Common myeloid progenitor, CD34-positive (primary cell): ENCODE data around the gene TAOK2. TPM values are rescaled to one million over a fixed set of nuclear protein-coding genes. Genes with fewer than 3 reads are reported as not detected.

Source experiments
- CTCF ChIA-PET: fragments of 350-600 bp; sonication (Branson Sonifier 250); formaldehyde crosslinking; loops from one replicate; lab custom pipeline; 2021; ENCODE audit warnings: antibody characterized with exemption; lab: Charles Lee
- POLR2A ChIA-PET: fragments of 350-600 bp; sonication (Branson Sonifier 250); formaldehyde crosslinking; loops from one replicate; lab custom pipeline; 2021; ENCODE audit warnings: antibody characterized with exemption; lab: Charles Lee
- DNase-seq, 3 donors: peaks; one replicate each; pipeline versions ENCODE4 v3.0.0 to v3.0.0-alpha.2; 2013
- H3K27ac ChIP-seq, 2 experiments: 1 replicate in 1 of 2; 2 replicates in 1 of 2; pipeline ENCODE4 v1.7.0; 2013; ENCODE audit warnings: inconsistent platforms in 2 of 2, low read length in 2 of 2, mild to moderate bottlenecking in 2 of 2, low read depth in 1 of 2, moderate library complexity in 1 of 2; ENCODE audit not compliant: severe bottlenecking in 2 of 2, insufficient read depth in 1 of 2, poor library complexity in 1 of 2
- H3K27me3 ChIP-seq, 5 experiments: replicated peaks in 2 of 5; 1 replicate in 3 of 5; 2 replicates in 2 of 5; pipeline versions ENCODE4 v1.6.1 to v1.7.0; 2013; ENCODE audit warnings: low read length in 4 of 5, mild to moderate bottlenecking in 2 of 5, moderate library complexity in 2 of 5, inconsistent platforms in 1 of 5; ENCODE audit not compliant: insufficient read depth in 5 of 5, control insufficient read depth in 4 of 5
- H3K36me3 ChIP-seq, 4 experiments: 1 replicate in 2 of 4; 2 replicates in 2 of 4; pipeline versions ENCODE4 v1.6.1 to v1.7.0; 2013; ENCODE audit warnings: low read length in 3 of 4, control low read depth in 1 of 4, mild to moderate bottlenecking in 1 of 4; ENCODE audit not compliant: control insufficient read depth in 4 of 4, insufficient read depth in 4 of 4
- H3K4me1 ChIP-seq, 4 experiments: 1 replicate in 3 of 4; 2 replicates in 1 of 4; pipeline versions ENCODE4 v1.6.1 to v1.7.1; 2013; ENCODE audit warnings: low read length in 3 of 4, mild to moderate bottlenecking in 3 of 4, control low read depth in 1 of 4, inconsistent platforms in 1 of 4, moderate library complexity in 1 of 4; ENCODE audit not compliant: control insufficient read depth in 4 of 4, insufficient read depth in 4 of 4; ENCODE audit errors: control extremely low read depth in 1 of 4
- H3K4me3 ChIP-seq, 7 experiments: 1 replicate in 4 of 7; 2 replicates in 3 of 7; pipeline versions ENCODE4 v1.5.1 to v1.7.0; 2013; ENCODE audit warnings: mild to moderate bottlenecking in 7 of 7, low read length in 6 of 7, moderate library complexity in 6 of 7, inconsistent platforms in 2 of 7, low read depth in 2 of 7, control low read depth in 1 of 7; ENCODE audit not compliant: insufficient read depth in 4 of 7, control insufficient read depth in 1 of 7; ENCODE audit errors: extremely low read depth in 1 of 7
- H3K9me3 ChIP-seq, 5 experiments: 1 replicate in 4 of 5; 2 replicates in 1 of 5; pipeline versions ENCODE4 v1.6.1 to v1.7.1; 2013; ENCODE audit warnings: low read length in 4 of 5, mild to moderate bottlenecking in 2 of 5, inconsistent platforms in 1 of 5, low read depth in 1 of 5, moderate library complexity in 1 of 5; ENCODE audit not compliant: control insufficient read depth in 4 of 5, insufficient read depth in 2 of 5; ENCODE audit errors: control extremely low read depth in 1 of 5
- WGBS: methylation state at CpG from one replicate; pipeline ENCODE4 v1.1.5; 2013; ENCODE audit not compliant: insufficient coverage; 5-methylcytosine and 5-hydroxymethylcytosine counted together
- polyA plus RNA-seq: library from polyadenylated mRNA; unstranded; fragments of 120-200 nt; gene quantifications from one replicate; pipeline ENCODE4 v1.2.1, GENCODE V29; 2013

The TAOK2 gene
- polyA plus RNA-seq = 24.2 TPM

GRCh38 chr16:29973384-29974246, at the start of gene TAOK2:
Gene TAOK2 (plus strand): TSS chr16:29973868. CDS start chr16:29977773, 3,905 bp downstream.
- H3K4me3 ChIP-seq = peak within 1 kb of the TSS; percentile 86 to 98 (median 95)
- 4% methylated on average over 58 of the region's 75 CpGs for WGBS
- ChIA-PET CTCF (interaction anchor here (0.6 to 2.6 kb wide), 8 partner anchors 9 to 62 kb away, joined by 3 to 11 read pairs (median 3); partner anchors contain the start of genes HIRIP3, INO80E and TMEM219), POLR2A (interaction anchor here (0.9 to 2.7 kb wide), 5 partner anchors 11 to 93 kb away, joined by 4 to 7 read pairs (median 5); partner anchors contain the start of genes ALDOA and INO80E)
- H3K4me1 ChIP-seq = peaks cover 7 to 31% (median 26%) of the 10 kb centered on the region in 4 experiments
- peak within 1 kb of the TSS; percentile 80 to 87 for H3K27ac ChIP-seq
- H3K9me3 ChIP-seq = no peaks in the 10 kb centered on the region
- no peaks in the 10 kb centered on the region for H3K27me3 ChIP-seq
- peaks cover 8 to 41% (median 28%) of the 10 kb centered on the region in 4 experiments for H3K36me3 ChIP-seq
- DNase-seq = peak; percentile 99

- H3K27ac ChIP-seq = peak overlapping the region in 1 of 2 experiments; percentile 83
- H3K4me1 ChIP-seq = peaks cover 0 to 20% (median 17%) of the 10 kb centered on the region in 4 experiments
- peaks cover 2 to 23% (median 18%) of the 10 kb centered on the region in 4 experiments for H3K36me3 ChIP-seq
- peak overlapping the region; percentile 46 to 95 (median 89) for H3K4me3 ChIP-seq
- CTCF ChIA-PET = interaction anchor here (1.0 to 2.4 kb wide), 4 partner anchors 11 to 37 kb away, joined by 3 to 12 read pairs (median 4); partner anchors contain the start of gene TMEM219
- peak in 2 of 3 donors; percentile 47 to 54 for DNase-seq
- no peaks in the 10 kb centered on the region for H3K9me3 ChIP-seq
- WGBS = 8% methylated on average over 8 of the region's 9 CpGs
- POLR2A ChIA-PET = interaction anchor here (0.6 to 1.8 kb wide), 5 partner anchors 18 to 282 kb away, joined by 3 to 9 read pairs (median 4); partner anchors contain the start of gene TMEM219
- H3K27me3 ChIP-seq = no peaks in the 10 kb centered on the region
Measured at GRCh38 chr16:29925105-29925756, 48.4 kb upstream of the TAOK2 start.

GRCh38 chr16:29925781-29926710, 47.6 kb upstream of the TAOK2 start, which contains the start of gene KCTD13:
Gene KCTD13 (minus strand): TSS chr16:29926226. CDS start chr16:29926033, 193 bp downstream.
- peak within 1 kb of the TSS in 1 of 2 experiments; percentile 83 for H3K27ac ChIP-seq
- ChIA-PET POLR2A (interaction anchor here (0.6 to 1.8 kb wide), 6 partner anchors 17 to 283 kb away, joined by 3 to 9 read pairs (median 5); partner anchors contain the start of gene TMEM219), CTCF (interaction anchor here (0.9 to 2.4 kb wide), 6 partner anchors 10 to 79 kb away, joined by 3 to 12 read pairs (median 4); partner anchors contain the start of gene TMEM219)
- no peaks in the 10 kb centered on the region for H3K9me3 ChIP-seq
- WGBS = under 1% methylated on average over 88 of the region's 89 CpGs
- H3K36me3 ChIP-seq = peaks cover 2 to 16% (median 12%) of the 10 kb centered on the region in 4 experiments
- peak within 1 kb of the TSS; percentile 46 to 95 (median 89) for H3K4me3 ChIP-seq
- DNase-seq = peak; percentile 80 to 86 (median 81)
- peaks cover 0 to 20% (median 17%) of the 10 kb centered on the region in 4 experiments for H3K4me1 ChIP-seq
- H3K27me3 ChIP-seq = no peaks in the 10 kb centered on the region

- ChIA-PET POLR2A (interaction anchor here (0.6 to 1.8 kb wide), 3 partner anchors 16 to 239 kb away, joined by 4 to 7 read pairs (median 6); no protein-coding TSS in a partner anchor), CTCF (interaction anchor here (0.9 to 2.4 kb wide), 5 partner anchors 15 to 78 kb away, joined by 3 to 12 read pairs (median 4); partner anchors contain the start of gene TMEM219)
- Histone ChIP-seq H3K4me3 (peak overlapping the region; percentile 46 to 95 (median 89)), H3K4me1 (peaks cover 0 to 20% (median 17%) of the 10 kb centered on the region in 4 experiments), H3K36me3 (peaks cover 2 to 12% (median 8%) of the 10 kb centered on the region in 4 experiments), H3K27me3 (no peaks in the 10 kb centered on the region), H3K27ac (peak overlapping the region in 1 of 2 experiments; percentile 83), H3K9me3 (no peaks in the 10 kb centered on the region)
- WGBS = 5% methylated on average over 12 of the region's 12 CpGs
- no peak for DNase-seq
Measured at GRCh38 chr16:29926711-29927052, 47.0 kb upstream of the TAOK2 start.

- Histone ChIP-seq H3K27me3 (no peaks in the 10 kb centered on the region), H3K36me3 (peaks cover 2 to 11% (median 7%) of the 10 kb centered on the region in 4 experiments), H3K9me3 (no peaks in the 10 kb centered on the region), H3K27ac (no peak overlapping the region), H3K4me1 (peaks cover 0 to 20% (median 17%) of the 10 kb centered on the region in 4 experiments), H3K4me3 (peak overlapping the region in 5 of 7 experiments; percentile 55 to 95 (median 92))
- 91% methylated on average over 9 of the region's 12 CpGs for WGBS
- no peak for DNase-seq
- ChIA-PET CTCF (interaction anchor here (0.9 to 2.4 kb wide), 6 partner anchors 13 to 77 kb away, joined by 3 to 12 read pairs (median 4); partner anchors contain the start of gene TMEM219), POLR2A (interaction anchor here (1.8 kb wide), 1 partner anchor 16 kb away, joined by 6 read pairs; no protein-coding TSS in a partner anchor)
Measured at GRCh38 chr16:29927070-29927905, 46.4 kb upstream of the TAOK2 start.
